GM18511 (cell line): ENCODE measurements around the gene HPSE2.
"Not testable (repeated sequence)": the region's sequence is repeated elsewhere in the genome, so short reads cannot be mapped to it uniquely, and the experiment has no call there.

Source experiments
- ATAC-seq: cut with Tn5 transposase; IDR thresholded peaks from one replicate; pipeline ENCODE4 v1.9.1; 2021; ENCODE audit warnings: mild to moderate bottlenecking, moderate library complexity; ENCODE audit not compliant: unreplicated experiment

HPSE2 gene

DNA sequence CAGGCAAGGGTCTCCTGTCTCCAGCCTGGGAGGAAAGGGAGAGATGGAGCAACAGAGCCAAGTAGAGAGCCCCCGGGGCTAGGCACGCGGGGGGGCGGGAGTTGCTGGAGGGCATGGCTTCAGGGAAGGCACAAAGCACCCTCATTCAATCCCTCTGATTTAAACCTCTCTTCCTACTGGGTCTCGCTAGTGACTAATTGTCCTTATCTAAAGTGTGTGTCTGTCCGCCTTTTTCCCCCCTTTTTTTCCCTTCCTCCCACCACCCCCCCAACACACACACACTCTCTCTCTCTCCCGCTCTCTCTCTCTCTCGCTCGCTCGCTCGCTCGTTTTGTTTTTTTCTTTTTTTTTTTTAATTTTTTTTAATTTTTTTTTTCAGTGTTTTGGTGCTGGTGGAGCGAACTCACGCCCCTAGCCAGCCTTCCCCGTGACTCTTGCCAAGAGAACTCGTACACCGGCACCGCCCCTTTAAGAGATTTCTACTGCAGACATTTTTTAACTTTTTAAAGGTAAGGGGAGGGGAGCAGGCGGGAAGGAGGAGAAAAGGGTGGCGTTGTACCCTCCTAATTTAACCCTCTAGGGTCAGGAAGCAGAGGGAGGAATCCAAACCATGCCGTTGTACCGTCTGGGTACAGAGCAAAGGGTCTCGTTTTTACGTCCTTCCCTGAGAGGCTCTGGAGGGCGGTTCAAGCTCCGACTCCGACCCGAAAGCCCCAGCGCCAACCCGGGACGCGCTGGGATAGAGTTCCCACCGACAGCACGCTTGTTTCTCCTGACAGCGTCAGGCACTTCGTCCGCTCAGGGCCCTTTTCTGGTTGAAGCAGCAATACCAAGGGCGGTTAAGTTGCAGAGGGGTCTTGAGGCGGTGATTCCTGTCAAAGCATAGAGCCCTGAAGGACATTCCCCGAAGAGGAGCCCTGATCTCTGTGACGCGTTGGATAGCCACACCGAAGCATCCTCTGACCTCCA is at the start of gene HPSE2:
Gene HPSE2, minus strand, starts transcription at position 195 of the 969 bp plus-strand sequence.
- ATAC-seq, result no peak

DNA sequence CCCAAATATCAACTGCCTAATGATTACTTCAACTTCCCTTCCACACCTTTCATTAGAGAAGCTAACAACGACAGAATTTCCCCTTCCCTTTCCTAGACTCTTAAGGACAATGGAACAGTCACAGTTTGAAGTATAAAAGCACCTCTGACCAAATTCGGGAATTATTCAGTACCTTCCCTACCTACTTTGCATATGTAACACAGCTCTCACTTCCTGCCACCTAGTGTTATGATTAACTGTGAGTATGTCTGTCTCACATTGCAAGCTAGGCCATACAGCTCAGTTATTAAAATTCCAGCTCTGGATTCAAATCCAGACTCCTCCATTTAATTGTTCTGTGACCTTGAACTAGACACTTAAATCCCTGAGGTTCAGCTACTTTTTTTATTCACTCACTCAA is 44.8 kb upstream of the HPSE2 start:
- ATAC-seq, result peak; percentile 85

DNA sequence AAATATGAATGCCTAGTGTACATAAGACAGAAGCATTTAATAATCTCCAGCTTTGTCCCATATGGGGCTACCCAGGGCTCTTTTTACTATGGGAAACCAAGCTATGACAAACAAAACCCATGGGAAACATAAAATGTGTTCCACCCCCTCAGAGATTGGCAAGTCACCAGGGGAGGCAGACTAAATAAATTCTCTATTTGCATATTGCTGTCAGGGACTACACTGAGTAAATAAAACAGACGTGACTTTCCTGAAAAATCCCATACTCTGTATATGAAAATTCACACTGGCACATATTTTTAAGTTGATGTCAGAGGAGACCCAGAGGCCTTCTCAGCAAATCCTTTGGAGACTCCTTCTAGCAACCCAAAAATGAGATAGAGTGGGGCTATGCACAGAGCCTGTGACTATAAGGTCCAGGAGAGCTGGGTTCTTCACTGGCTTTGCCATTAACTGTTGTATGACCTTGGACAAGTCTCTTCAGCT is 44.0 kb upstream of the HPSE2 start:
- ATAC-seq, result peak; percentile 26

DNA sequence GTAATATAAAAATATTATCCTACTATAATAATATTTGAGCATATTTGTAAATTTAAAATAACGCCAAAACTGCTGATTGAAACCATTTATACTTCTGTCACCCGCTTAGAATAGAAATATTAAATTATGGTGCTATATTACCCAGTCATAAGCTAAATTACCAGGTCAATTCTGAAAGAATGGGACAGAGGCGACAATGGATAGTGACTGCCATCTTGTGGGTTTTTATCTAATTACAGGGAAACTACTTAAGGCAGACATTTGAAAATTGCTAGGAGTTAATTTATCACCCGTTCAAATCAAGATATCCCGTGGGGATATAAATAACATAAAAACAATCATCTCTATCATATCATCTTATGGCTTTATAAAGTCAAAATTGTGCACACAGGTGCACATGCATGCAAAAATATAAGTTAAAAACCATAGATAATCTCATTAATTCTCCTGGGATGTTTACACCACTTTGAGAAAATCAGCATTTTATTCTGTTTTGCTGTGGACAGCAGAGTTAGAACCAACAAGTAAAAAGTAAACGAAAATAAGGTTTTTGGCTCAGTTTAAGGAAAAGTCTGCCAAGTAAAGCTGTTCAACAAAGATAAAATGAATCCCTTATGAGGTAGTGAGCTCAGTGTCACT is 41.3 kb upstream of the HPSE2 start:
- no peak for ATAC-seq

DNA sequence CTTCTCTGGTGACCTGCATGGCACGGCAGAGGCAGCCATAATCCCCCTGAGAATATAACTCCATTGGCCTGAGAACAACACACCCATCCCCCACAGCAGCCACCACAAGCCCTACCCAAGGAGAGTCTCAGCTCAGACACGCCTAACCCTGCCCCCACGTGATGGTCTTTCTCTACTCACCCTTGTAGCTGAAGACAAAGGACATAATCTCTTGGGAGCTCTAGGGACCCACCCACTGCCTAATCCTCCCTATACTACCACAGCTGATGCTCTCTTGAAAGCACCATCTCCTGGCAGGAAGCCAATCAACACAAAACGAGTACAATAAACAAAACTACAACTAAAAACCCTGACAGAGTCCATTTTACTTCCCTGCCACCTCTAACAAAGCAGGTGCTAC is 30.7 kb upstream of the HPSE2 start:
- no peak for ATAC-seq

DNA sequence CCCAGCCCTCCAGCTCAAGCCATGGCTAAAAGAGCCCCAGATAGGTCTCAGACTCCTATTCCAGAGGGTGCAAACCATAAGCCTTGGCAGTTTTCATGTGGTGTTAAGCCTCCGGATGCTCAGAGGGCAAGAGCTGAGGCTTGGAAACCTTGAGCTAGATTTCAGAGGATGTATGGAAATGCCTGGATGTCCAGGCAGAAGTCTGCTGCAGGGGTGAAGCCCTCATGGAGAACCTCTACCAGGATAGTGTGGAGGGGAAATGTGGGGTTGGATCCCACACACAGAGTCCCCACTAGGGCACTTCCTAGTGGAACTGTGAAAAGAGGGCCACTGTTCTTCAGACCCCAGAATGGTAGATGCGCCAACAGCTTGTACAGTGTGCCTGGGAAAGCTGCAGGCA is 13.2 kb upstream of the HPSE2 start:
- no peak for ATAC-seq

DNA sequence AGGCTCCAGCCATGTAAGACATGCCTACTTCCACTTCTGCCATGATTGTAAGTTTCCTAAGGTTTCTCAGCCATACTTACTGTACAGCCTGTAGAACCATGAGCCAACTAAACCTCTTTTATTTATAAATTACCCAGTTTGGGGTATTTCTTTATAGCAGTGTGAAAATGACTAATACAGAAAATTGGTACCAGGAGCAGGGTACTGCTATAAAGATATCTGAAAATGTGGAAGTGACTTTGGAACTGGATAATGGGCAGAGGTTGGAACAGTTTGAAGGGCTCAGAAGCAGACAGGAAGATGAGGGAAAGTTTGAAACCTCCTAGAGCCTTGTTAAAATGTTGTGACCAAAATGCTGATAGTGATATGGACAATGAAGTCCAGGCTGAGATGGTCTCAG is 12.2 kb upstream of the HPSE2 start:
- ATAC-seq, result not testable (repeated sequence)

DNA sequence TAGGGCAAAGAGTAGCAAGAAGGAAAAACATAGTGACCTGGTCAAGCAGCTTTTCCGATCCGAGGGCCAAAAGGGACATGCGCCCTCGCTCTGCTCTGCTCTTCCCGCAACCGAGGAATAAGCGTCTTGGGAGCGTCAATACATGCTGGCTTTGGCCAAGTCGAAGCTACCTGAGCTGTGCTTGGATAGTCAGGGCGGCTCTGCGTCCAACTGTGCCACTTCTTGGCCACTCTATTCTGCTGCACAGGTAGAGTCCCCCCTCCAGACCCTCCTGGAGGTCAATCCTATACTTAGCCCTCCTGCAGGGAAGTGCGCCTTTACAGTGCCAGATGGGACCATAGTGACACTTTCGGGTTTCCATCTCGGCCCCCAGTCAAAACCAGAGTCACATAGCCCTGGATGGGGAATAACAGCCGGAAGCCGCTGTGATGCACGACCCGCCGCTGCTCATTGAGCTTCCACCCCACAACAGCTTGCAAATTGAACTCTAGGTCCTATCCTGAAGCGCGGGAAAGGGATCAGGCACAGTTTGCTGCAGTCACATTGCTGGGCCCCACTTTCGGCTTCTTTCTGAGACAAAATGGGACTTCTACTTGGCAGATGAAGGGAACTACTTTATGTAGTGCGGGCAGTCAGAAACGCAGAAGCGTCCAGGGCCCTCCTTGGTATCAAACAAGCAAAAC is 1.1 kb upstream of the HPSE2 start:
- ATAC-seq, result no peak

DNA sequence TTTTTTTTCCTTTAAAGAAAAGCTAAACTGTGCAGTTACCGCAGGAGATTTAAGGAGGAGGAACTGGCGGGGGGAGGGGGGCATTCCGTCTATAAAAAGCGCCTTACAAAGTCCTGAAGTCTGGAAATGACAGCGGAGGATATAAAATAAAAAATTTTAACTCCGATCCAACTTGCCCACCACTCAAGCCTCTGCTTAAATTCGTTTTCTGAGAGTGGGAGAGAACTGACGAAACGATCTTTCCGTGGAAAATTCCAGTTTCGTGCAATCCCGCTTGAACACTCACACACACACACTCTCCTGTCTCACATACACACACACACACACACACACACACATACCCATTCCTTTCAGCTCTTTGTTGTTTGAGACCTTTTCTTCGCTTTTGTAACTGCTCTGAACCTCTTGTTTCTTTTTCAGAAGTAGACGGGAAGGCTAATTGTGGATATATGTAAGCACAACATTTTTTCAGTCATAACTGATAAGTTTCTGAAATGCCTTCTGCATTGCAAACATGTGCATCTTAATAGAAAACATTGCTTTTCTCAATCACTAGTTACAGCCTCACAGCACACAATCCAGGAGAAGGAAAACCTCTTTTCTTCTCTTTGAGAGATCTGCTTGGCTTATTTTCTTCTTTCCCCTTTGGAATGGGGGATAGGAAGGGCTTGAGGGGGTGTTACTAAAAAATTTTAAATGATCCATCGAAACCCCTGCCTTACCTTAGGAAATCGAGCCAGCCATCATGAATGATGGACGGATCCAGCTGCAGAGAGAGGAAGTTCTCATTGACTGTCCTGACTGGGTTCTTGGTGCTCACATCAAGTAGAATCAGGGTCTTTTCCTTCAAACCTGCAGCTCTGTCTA is 628 bp downstream of the HPSE2 start:
- ATAC-seq, result no peak

DNA sequence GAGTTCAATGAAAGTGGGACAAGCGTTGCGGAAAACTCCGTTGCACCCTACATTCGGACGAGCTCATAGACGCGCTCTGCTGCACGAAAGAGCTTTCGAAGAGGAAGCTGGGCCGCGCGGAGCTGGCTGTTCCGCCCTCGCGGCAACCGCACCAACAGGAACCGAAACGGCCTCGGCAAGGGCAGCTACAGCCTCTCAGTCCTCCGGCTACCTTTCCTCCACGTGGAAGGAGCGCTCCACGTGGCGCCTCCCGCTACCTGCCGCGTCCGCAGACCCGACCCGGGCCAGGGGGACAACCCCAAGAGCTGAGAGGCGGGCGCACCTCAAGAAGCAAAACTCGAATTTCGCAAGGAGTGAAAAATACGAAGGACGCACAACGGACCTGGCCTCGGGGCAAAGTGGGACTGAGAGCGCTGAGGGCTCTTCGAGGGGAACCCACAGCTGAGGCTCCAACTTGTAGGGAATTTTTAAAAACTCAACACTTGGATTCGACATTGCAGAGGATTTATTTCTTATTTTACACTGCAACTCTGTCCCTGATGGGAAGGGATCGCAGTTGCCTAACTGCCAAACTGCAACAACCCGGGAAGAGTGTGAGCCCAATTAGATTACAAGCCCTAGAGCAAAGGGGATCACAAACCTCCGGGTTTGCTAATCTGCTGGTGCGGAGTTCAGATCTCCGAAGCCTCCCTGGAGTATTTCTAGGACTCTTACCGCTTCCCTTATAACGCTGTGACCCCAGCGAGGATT is 1.4 kb downstream of the HPSE2 start:
- peak; percentile 99 for ATAC-seq

DNA sequence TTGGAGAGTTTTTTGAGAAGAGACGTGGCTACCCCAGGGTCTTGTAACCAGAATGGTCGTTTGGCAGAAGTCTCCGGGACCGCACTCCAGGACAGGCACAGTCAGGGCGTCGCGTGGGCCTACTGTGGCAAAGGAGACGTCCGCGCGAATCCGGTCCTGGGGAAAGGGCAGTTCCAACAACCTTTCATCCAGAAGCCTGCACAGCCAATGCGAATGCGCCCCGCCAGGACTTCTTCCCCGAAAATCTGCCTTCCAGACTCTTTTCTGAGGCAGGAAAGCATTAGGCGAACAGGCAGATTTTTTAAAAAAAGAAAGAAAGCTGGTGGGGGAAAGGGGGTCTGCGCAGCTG is 2.0 kb downstream of the HPSE2 start:
- ATAC-seq, result peak; percentile 19

DNA sequence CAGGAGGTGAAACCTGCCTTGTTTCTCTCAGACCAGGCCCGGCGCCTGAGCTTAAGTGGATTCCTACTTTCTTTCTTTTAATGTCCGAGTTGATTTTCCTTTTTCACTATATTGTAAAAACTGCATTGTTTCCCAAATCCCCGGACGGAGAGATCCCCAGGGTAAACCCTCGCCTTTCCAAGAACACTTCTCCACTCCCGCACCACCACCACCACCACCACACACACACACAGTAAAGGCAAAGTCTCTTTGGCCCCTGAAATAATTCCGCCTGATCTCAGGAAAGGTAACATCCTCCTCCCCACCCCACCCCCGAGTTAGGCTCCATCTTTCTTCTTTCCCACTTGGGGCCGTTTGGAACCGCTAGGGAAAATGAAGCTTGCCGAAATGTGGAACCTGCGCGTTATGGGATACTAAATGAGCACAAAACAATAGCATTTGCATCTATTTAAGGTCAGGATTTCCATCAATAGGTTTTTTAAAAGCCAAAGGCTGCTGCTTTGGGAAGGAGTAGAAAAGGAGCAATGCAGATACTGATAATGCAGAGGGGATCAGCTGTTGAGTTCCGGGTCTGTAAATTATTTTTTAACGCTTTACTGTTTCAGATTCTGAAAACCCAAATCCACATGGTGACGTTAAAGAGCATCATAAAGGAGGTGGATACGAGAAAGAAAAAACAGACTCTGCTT is 2.5 kb downstream of the HPSE2 start:
- ATAC-seq, result no peak

DNA sequence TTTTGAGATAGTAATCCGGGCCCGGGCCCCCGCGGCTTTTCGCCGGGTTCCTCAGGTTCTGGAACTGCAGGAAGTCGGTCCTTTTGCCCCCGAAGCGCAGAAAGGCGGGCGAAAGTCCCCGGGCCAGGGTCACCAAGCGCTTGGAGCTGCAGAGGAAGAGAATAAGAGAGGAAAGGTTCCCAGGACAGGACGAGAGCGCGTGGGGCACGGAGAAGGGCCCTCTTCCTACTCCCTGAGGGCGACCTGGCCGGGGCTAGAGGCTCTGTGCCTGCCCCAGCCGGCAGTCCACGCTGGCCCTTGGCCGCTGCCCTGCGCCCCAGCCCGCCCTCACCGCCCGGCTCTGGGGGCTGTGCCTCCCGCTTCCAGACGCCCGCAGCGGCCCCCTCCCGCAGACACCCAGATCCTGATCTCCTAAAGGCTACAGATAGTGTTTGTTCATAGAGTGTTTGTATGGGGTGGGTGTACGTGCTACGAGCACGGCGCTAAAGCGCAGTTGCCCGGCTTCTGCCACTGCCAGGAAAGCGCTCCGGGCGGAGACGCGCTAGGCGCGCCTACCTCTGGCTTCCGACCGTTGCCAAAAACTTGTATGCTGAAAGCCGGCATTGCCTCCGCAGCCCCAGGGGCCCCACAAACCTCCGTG is 3.2 kb downstream of the HPSE2 start:
- no peak for ATAC-seq

DNA sequence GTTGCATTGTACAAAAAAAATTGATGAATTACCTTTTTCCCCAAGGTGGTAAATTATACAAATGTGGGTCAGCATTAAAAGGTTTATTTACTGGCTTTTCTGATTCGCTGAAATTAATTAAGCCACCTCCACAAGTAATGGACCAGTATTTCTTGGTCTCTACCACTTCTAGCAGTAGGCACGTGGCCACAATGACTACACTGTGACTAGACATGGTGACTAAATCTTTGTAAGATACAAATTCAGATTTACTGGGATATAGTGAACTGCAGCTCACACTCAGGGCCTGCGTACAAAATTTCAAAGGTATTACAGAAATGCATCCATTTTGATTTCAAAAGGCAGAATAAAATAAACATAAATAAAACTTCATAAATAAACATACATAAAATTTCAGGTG is 10.9 kb downstream of the HPSE2 start:
- ATAC-seq, result no peak

DNA sequence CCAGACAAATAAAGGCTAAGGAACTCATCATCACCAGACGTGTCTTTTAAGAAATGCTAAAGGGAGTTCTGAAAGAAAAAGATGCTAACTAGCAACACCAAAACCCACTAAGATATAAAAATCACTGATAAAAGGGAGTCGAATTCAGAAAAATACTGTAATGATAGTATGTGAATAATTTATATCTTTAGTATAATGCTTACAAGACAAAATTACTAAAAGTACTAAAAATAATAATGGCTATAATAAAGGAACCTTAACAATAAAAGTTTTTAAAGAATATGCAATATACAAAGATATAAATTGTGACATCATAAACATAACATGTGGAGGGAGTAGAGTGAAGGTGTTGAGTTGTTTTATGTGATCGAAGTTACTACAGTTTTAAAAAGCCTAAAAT is 28.3 kb downstream of the HPSE2 start:
- no peak for ATAC-seq

DNA sequence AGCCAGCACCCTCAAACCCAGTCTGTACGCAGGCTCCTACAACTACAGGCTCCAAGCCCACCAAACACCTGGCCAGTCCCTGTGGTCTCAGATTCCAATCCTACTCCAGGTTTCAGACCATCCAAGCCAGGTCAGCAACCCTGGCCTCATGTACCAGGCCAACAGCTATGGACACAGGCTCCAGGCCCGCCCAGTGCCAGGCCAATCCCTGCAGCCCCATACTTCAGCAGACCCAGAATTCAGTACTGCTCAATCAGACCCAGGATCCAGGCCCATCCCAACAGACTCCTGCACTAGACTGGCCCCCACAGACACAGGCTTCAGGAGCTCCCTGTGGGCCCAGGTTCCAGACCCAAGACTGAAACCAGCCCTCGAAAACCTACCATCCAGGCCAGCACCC is 32.3 kb downstream of the HPSE2 start:
- no peak for ATAC-seq

DNA sequence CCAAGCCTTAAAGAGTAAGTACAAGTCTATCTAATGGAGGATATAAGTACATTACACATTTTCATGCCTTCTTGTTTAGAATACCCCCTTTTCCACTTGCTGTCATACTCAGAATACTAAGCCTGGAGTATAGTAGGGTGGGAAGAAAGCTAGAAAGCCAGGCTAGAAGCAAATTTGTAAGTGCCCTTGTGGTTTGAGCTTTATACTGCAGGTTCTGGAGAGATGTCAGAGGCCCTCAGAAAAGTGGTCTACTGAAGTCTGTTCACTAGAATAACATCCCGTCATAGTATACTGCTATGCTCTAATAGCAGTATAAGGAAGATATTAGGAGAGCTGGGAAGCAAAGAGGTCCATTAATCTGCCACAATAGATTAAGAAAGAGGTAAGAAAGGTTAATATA is 62.7 kb downstream of the HPSE2 start:
- no peak for ATAC-seq

DNA sequence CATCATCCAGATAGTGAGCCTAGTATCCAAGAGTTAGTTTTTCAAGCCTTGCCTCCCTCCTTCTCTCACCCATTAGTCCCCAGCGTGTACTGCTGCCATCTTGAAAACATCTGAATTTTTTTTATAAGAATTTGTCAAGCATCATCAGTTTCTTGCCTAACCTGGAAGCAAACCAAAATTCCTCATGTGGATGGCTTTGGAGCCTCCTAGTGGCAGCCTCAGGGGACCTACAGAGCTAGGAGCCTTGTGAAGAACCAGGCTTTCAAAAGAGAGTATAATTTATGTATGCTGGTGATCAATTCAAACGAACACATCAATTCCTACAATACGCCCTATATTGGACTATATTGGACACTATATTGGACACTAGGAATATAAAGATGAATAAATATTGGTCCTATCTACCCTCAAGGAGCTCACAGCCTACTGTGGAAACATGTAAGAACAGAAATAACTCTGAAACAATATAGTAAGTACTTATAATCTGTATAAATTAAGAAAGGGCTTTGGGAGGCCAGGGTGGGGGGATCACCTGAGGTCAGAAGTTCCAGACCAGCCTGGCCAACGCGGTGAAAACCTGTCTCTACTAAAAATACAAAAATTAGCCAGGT is 63.4 kb downstream of the HPSE2 start:
- no peak for ATAC-seq
